Activated CD8-positive, alpha-beta memory T cell treated with anti-CD3 and anti-CD28 coated beads, Interleukin-2, amount 50 U/mL, for 4 hours (primary cell): ENCODE data around the gene NKAIN2.

Source experiments
- DNase-seq: peaks from one replicate; pipeline ENCODE4 v3.0.0-alpha.2; 2020

The NKAIN2 gene

DNA sequence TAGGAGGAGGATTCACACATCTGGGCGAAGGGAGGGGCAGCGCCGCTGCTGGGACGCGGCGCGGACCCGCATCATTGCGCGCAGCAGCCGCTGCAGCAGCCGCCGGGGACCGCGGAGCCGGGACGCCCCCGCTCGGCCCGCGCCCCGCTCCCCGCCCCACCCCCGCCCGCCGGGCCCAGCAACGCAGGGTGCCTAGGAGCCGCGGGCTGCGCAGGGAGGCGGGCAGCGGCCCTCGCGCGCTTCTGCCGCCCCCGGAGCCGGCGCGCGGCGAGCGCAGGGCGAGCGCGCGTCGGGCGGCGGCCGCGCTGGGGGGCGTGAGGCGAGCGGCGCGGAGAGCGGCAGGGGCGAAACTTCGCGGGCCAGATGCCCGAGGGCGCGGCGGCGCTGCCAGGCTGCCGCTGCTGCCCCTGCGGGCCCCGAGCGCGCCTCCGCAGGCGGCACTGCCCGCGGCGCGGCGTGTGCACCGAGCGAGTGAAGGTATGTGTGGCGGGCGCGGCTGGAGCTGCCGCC, at the start of gene NKAIN2:
Gene NKAIN2, plus strand, starts transcription at position 362 of the 510 bp plus-strand sequence.
- DNase-seq: no peak

GRCh38 chr6:123759472-123759871, 44.2 kb upstream of the NKAIN2 start:
- no peak for DNase-seq

- no peak for DNase-seq
Observed at GRCh38 chr6:123763904-123764303, 39.8 kb upstream of the NKAIN2 start.

- no peak for DNase-seq
Observed at GRCh38 chr6:123764722-123765121, 38.9 kb upstream of the NKAIN2 start.

DNA sequence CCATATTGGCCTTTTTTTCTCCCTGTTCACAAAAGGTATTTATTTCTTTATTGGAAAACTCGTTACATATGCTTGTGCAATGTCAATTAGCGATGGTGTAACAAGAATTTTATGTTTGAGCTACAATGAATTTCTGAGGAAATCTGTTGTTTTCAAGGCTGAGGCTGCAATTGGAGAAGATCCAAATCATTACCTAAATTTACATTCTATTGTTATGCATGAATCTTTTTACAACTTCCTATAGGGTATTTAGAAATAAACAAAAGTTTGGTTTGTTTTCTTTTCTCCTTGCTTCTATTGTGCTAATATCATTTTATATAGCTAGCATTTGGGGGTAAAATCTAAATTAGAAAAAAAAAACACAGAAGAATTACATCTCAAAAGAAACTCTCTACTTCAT, 34.7 kb upstream of the NKAIN2 start:
- no peak for DNase-seq

- DNase-seq: no peak
Observed at GRCh38 chr6:123769431-123769830, 34.2 kb upstream of the NKAIN2 start.

DNA sequence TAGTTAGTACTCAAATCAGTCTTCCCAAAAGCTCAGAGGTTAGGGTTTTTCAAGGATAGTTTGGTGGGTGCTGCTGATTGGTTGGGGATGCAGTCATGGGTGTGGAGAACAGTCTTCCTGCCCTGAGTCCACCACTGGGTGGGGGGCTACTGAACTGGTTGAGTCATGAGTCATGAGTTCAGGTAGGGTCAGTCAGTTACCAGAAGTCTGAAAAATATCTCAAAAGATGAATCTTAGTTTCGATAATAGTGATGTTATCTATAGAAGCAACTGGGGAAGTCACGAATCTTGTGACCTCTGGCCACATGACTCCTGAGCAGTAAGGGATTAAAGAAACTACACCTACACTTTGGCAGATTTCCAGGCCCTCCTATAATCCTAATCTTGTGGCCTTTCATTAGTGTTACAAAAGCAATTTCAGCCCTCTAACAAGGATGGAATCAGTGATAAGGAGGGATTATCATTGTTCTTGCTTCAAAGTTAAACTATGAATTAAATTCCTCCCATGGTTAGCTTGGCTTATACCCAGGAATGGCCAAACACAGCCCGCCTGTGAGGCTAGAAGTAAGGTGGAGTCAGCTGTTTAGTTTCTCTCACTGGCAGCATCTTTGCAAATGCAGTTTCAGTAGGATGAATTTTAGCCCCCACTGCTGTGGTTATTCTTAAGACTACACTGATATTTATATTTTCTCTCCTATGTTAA, 33.3 kb upstream of the NKAIN2 start:
- no peak for DNase-seq

GRCh38 chr6:123771126-123771525, 32.5 kb upstream of the NKAIN2 start:
- DNase-seq: no peak

DNA sequence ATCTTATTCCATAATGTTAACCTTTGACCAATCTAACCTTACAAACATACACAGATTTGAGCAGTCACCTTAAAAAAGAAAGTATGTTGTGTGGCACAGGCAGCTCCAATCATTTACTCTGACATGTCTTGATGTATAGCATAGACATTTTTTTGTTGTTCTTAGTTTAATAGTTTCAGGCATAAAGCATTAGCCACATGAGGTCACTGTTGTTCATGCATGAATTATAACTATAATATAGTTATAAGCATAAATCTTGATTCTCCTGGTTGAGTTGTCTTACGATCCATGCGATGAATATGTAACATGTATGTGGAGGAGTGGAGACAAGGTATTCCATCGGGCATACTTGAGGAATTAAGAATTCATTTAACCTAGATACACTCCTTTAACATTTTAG, 26.1 kb upstream of the NKAIN2 start:
- DNase-seq: no peak

GRCh38 chr6:123780021-123780420, 23.6 kb upstream of the NKAIN2 start:
- DNase-seq: no peak

DNA sequence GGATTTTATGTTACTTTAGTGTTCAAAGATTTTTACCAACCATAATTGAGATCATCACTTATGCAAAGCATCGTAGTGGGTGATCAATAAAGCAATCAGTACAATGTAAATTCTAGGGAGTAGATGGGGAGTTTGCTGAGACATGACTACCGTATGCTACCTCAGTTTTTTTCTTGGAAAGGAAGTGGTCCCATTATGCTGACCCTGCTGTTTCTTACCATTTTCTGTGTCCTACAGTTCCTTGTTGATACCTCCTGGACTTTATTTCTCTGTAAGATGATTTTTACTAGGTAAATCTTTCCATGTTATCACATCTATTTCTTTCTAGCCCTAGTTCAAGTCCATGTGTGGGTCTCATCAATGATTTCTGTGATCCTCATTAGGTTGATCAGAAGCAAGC, 19.3 kb upstream of the NKAIN2 start:
- DNase-seq: no peak

DNA sequence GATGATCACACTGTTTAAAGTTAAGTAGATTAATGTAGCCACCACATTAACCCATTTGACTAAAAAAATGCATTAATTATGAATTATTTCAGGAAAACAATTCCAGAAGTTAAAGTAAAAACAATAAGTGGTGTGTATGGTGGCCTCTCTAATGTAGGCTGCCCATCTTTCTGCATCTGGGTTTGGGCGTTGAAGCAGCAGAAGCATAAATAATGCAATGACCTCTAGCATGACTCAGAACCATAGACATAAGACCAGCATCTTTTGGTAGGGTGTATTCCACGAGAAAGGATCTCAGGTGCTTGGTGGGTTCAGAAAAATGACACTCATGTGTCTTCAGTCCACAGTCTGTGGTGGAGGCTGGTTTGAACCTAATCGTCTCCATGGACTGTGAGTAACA, 18.6 kb upstream of the NKAIN2 start:
- DNase-seq: no peak

GRCh38 chr6:123788319-123788718, 15.3 kb upstream of the NKAIN2 start:
- DNase-seq: no peak

DNA sequence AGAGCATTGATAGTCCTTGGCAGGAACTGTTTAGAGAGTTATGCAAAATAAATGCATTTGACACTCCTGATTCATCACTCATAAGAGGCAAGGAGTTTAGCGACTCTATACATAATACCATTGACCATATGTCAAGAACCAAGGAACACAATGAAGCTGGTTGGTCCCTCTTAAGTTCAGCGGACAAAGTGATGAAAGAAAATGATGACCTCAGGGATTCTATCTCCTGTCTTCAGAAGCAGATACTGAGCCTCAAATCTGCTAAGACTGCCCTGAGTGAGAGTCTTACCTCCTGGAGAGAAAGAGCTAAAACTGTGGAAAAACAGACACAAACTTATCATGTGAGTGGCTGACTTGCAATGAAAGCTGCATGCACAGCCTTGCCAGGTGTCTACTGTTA, 9.5 kb upstream of the NKAIN2 start:
- no peak for DNase-seq

GRCh38 chr6:123794799-123795198, 8.9 kb upstream of the NKAIN2 start:
- DNase-seq: no peak

DNA sequence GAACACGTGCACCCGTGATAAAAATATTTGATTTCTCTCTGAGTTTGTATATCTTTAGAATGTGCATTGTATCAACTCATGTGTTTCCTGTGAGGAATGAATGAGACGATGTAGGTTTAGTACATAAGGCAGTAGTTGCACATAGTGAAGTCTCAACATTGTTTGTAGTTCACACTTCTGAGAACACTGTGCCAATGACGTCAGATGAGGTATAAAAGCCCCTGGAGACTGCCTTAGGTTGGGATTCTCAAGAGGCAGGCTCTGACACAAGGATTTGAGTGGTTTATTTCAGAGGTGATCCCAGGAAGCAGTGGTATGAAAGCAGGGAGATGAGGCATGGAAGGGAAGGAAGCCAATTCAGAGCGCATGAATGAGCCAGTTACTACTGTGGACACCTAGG, 2.6 kb upstream of the NKAIN2 start:
- DNase-seq: no peak

DNA sequence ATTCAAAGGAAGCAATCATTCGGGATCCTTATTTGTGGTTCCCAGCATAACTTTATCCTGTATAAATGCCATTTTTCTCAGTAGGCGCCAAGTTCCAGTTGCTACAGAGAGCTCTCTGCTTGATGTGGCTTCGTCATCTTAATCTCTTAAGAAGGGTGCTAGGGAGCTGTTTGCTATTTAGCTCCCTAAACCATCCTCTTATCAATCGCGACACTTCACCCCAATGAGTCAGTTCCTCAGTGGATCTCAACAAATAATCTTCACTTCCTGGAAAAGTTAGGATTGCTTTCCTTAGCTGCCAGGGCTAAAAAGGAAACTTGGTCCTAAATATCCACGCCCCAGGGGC, 1.3 kb upstream of the NKAIN2 start:
- no peak for DNase-seq

GRCh38 chr6:123802697-123803503, 765 bp upstream of the NKAIN2 start:
- DNase-seq: peak; percentile 42

- DNase-seq: no peak
Observed at GRCh38 chr6:123804014-123804786, 535 bp downstream of the NKAIN2 start.

DNA sequence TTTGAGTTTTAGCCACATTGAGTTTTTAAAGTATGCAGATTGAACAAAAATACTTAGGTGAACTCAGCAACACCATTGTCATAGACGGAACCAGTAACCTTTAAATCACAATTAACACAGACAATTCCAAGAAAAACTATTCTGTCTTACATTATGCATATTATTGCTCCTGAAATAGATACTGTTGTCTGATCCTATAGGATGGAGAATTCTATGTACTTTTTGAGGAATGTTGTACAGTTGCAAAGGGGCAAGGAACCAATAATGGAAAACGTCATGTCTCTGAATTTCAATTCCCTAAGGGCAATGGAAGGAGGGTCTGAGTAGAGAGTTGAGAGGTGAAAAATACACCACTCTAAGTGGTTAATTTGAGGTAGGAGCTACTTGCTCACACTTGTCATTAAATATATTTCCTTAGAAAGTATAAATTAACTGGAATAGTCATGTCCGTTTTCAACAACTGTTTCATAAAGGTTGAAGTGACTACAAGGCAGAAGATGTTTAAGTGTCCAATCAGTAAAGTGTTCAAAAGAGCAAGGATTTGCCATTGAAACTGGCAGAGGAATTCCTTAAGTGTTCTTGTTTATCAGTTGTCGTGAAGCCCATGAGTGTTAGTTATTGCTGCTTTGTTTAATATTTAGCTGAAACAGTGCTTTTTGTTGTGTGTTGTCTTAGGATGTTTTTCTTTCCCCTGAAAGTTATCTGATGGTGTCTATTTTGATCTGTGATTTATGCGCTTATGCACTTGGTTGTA, 1.3 kb downstream of the NKAIN2 start:
- no peak for DNase-seq

GRCh38 chr6:123805921-123806320, 2.3 kb downstream of the NKAIN2 start:
- no peak for DNase-seq

GRCh38 chr6:123806561-123806960, 2.9 kb downstream of the NKAIN2 start:
- no peak for DNase-seq

DNA sequence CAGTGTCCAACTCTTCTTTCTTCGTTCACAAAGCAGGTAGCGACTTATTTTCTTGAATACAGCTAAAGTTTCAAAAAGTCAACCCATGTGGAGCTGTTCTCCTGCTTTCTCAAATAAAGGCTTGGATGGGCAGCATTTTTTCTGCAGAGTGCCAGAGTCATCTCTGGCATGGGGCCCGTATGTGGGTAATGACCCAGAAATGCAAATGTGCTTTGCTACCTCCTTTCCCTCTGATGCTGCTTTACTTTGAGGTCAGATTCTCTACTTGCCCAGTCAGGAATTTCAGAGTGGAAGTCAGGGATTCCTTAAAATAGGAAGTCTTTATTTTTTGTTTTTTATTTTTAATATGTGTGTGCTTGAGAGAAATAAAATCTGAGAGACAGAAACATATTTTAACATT, 4.9 kb downstream of the NKAIN2 start:
- DNase-seq: no peak
